Loucy (cell line): Measurements from ENCODE around the gene TEX10.

Experiments used
- H2AFZ ChIP-seq: fragments of 200-600 bp; sonication (generic); 2 replicates; pipeline ENCODE4 v1.6.0; 2016; ENCODE audit warnings: antibody characterized with exemption, mild to moderate bottlenecking, low read length, moderate library complexity
- H3F3A ChIP-seq: fragments of 200-600 bp; 2 replicates; pipeline ENCODE4 v1.6.0; 2016; ENCODE audit warnings: antibody characterized with exemption, low read depth, mild to moderate bottlenecking
- H3K27me3 ChIP-seq: fragments of 200-600 bp; sonication (generic); 2 replicates; pipeline ENCODE4 v1.6.1; 2014; ENCODE audit warnings: low read length, mild to moderate bottlenecking; ENCODE audit not compliant: insufficient read depth, poor library complexity, severe bottlenecking
- H3K36me3 ChIP-seq: fragments of 200-600 bp; sonication (generic); 2 replicates; pipeline ENCODE4 v1.6.1; 2016; ENCODE audit warnings: low read length; ENCODE audit not compliant: insufficient read depth
- H3K4me1 ChIP-seq: fragments of 200-600 bp; sonication (generic); 2 replicates; pipeline ENCODE4 v1.5.1; 2014; ENCODE audit warnings: low read length, mild to moderate bottlenecking; ENCODE audit not compliant: insufficient read depth, poor library complexity, severe bottlenecking
- H3K4me2 ChIP-seq: fragments of 200-600 bp; sonication (generic); 2 replicates; pipeline ENCODE4 v1.6.0; 2014; ENCODE audit warnings: antibody characterized with exemption, low read length, low read depth, mild to moderate bottlenecking; ENCODE audit not compliant: poor library complexity, severe bottlenecking
- H3K4me3 ChIP-seq: fragments of 200-600 bp; sonication (generic); 2 replicates; pipeline ENCODE4 v1.5.1; 2014; ENCODE audit warnings: low read length, mild to moderate bottlenecking, mixed read lengths; ENCODE audit not compliant: poor library complexity, severe bottlenecking
- H3K79me2 ChIP-seq: fragments of 200-600 bp; sonication (generic); 2 replicates; pipeline ENCODE4 v1.6.1; 2014; ENCODE audit warnings: low read length; ENCODE audit not compliant: insufficient read depth
- H3K9ac ChIP-seq: fragments of 200-600 bp; sonication (generic); 2 replicates; pipeline ENCODE4 v1.6.0; 2014; ENCODE audit warnings: mild to moderate bottlenecking, low read depth, low read length, moderate library complexity; ENCODE audit not compliant: poor library complexity, severe bottlenecking
- H3K9me2 ChIP-seq: fragments of 200-600 bp; sonication (generic); replicated peaks from 2 replicates; pipeline ENCODE4 v1.6.1; 2016; ENCODE audit warnings: low read depth, low read length, mixed read lengths
- H3K9me3 ChIP-seq: fragments of 200-600 bp; sonication (generic); 2 replicates; pipeline ENCODE4 v1.6.1; 2014; ENCODE audit warnings: mild to moderate bottlenecking, antibody characterized with exemption, low read length, low read depth; ENCODE audit not compliant: insufficient read depth
- H4K20me1 ChIP-seq: fragments of 200-600 bp; sonication (generic); 2 replicates; pipeline ENCODE4 v1.6.0; 2014; ENCODE audit warnings: antibody characterized with exemption, low read length, mild to moderate bottlenecking; ENCODE audit not compliant: insufficient read depth, poor library complexity, severe bottlenecking
- EZH2phosphoT487 ChIP-seq: fragments of 200-600 bp; IDR thresholded peaks from 2 replicates; pipeline ENCODE4 v1.6.1; 2018; ENCODE audit warnings: antibody characterized with exemption, mild to moderate bottlenecking, moderate library complexity, borderline replicate concordance
- TF ChIP-seq, protein P1 (sequence below): fragments of 200-600 bp; sonication (generic); conservative IDR thresholded peaks from 2 replicates; pipeline ENCODE4 v1.5.1; 2014; ENCODE audit warnings: mild to moderate bottlenecking, antibody characterized with exemption, low read length

The TEX10 gene

GRCh38 chr9:100294806-100295205 is 57.9 kb downstream of the TEX10 start:
- H2AFZ ChIP-seq = no peak overlapping the region
- no peaks in the 10 kb centered on the region for H3F3A ChIP-seq
- no peaks in the 10 kb centered on the region for H3K27me3 ChIP-seq
- H3K9me2 ChIP-seq = no peaks in the 10 kb centered on the region
- H4K20me1 ChIP-seq = no peaks in the 10 kb centered on the region
- no peak overlapping the region for H3K9ac ChIP-seq
- TF ChIP-seq, protein P1, sequence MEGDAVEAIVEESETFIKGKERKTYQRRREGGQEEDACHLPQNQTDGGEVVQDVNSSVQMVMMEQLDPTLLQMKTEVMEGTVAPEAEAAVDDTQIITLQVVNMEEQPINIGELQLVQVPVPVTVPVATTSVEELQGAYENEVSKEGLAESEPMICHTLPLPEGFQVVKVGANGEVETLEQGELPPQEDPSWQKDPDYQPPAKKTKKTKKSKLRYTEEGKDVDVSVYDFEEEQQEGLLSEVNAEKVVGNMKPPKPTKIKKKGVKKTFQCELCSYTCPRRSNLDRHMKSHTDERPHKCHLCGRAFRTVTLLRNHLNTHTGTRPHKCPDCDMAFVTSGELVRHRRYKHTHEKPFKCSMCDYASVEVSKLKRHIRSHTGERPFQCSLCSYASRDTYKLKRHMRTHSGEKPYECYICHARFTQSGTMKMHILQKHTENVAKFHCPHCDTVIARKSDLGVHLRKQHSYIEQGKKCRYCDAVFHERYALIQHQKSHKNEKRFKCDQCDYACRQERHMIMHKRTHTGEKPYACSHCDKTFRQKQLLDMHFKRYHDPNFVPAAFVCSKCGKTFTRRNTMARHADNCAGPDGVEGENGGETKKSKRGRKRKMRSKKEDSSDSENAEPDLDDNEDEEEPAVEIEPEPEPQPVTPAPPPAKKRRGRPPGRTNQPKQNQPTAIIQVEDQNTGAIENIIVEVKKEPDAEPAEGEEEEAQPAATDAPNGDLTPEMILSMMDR = no peak
- no peak for TF ChIP-seq EZH2phosphoT487
- H3K4me1 ChIP-seq = no peaks in the 10 kb centered on the region
- H3K79me2 ChIP-seq = no peaks in the 10 kb centered on the region
- no peak overlapping the region for H3K4me2 ChIP-seq
- no peaks in the 10 kb centered on the region for H3K9me3 ChIP-seq
- peaks cover 89% of the 10 kb centered on the region for H3K36me3 ChIP-seq
- H3K4me3 ChIP-seq = no peak overlapping the region

GRCh38 chr9:100294341-100294740 is 58.4 kb downstream of the TEX10 start:
- Histone ChIP-seq H4K20me1 (no peaks in the 10 kb centered on the region), H3F3A (no peaks in the 10 kb centered on the region), H3K9me2 (no peaks in the 10 kb centered on the region), H3K9me3 (no peaks in the 10 kb centered on the region), H3K36me3 (peaks cover 89% of the 10 kb centered on the region), H3K79me2 (no peaks in the 10 kb centered on the region), H3K27me3 (no peaks in the 10 kb centered on the region), H2AFZ (no peak overlapping the region), H3K4me3 (no peak overlapping the region), H3K9ac (no peak overlapping the region), H3K4me1 (no peaks in the 10 kb centered on the region), H3K4me2 (no peak overlapping the region)
- TF ChIP-seq EZH2phosphoT487 = no peak
- TF ChIP-seq, protein P1 = no peak

DNA sequence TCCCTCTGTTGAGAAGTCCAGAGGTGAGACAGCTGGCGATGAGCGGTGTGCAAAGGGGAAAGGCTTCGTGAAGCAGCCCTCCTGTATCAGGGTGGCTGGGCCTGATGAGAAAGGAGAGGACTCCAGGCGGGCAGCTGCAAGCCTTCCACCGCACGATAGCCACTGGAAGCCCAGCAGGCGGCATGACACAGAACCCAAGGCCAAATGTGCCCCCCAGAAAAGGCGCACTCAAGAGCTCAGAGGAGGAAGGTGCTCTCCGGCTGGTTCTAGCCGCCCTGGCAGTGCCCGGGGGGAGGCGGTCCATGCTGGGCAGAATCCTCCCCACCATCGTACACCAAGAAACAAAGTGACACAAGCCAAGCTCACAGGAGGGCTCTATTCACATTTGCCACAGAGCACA is 60.3 kb downstream of the TEX10 start:
- Histone ChIP-seq H3K9me3 (no peaks in the 10 kb centered on the region; the same call in 1 of the 2 replicates), H3K36me3 (peaks cover 89% of the 10 kb centered on the region), H3K4me1 (no peaks in the 10 kb centered on the region), H3K9ac (no peak overlapping the region), H3K4me3 (no peak overlapping the region), H3F3A (no peaks in the 10 kb centered on the region), H4K20me1 (no peaks in the 10 kb centered on the region), H3K9me2 (no peaks in the 10 kb centered on the region), H3K79me2 (no peaks in the 10 kb centered on the region), H3K4me2 (no peak overlapping the region), H3K27me3 (no peaks in the 10 kb centered on the region), H2AFZ (no peak overlapping the region)
- TF ChIP-seq EZH2phosphoT487 = no peak
- TF ChIP-seq, protein P1 = no peak
